ENCODE data around the gene GABBR2.

GABBR2 gene

DNA sequence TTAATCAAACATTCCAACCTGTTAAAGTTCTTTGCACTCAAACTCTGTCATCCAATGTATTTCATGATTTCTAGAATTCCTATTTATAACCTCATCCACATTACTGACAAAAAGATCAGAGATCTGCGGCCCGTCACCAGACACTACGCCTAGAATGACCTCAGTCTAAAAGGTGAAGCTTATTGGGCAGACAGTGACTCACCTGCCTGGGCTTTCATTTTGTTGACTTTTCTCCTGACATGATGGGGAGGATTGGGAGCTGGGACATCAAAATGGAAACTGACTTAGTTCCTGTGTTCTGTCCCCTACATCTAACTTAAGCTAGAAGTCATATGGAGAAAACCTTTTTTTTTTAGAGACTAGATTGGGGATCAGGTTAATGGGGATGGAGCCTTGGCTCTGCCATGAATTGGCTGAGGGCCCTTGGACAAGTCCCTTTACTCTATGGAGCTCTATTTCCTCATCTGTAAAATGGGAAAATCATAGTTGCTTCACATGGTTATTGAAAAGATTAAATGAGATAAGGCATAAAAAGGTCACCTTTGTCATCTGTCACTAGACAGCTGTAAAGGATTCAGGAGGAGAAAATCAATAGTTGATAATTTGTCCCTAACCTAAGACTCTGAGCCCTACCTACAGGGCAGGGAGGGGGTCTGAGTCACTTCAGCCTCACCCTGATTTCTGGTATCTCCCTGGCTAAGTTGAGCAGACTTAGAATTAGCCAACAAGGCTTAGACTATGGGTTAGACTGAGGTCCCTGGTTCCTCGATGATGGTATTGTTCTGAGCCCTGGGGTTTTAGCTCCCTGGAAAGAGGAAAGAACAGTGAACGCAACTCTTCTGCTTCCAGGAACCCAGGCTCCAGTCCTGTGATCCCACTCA lies 228.5 kb downstream of the GABBR2 start:
- H3K4me3 ChIP-seq (ENCODE audit: low read depth, low read length) = no peak overlapping the region
- TF ChIP-seq, protein P1, sequence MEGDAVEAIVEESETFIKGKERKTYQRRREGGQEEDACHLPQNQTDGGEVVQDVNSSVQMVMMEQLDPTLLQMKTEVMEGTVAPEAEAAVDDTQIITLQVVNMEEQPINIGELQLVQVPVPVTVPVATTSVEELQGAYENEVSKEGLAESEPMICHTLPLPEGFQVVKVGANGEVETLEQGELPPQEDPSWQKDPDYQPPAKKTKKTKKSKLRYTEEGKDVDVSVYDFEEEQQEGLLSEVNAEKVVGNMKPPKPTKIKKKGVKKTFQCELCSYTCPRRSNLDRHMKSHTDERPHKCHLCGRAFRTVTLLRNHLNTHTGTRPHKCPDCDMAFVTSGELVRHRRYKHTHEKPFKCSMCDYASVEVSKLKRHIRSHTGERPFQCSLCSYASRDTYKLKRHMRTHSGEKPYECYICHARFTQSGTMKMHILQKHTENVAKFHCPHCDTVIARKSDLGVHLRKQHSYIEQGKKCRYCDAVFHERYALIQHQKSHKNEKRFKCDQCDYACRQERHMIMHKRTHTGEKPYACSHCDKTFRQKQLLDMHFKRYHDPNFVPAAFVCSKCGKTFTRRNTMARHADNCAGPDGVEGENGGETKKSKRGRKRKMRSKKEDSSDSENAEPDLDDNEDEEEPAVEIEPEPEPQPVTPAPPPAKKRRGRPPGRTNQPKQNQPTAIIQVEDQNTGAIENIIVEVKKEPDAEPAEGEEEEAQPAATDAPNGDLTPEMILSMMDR (IDR thresholded peaks at IDR 0.05; ENCODE audit: borderline replicate concordance, insufficient read depth, low read depth, low read length) = no peak

DNA sequence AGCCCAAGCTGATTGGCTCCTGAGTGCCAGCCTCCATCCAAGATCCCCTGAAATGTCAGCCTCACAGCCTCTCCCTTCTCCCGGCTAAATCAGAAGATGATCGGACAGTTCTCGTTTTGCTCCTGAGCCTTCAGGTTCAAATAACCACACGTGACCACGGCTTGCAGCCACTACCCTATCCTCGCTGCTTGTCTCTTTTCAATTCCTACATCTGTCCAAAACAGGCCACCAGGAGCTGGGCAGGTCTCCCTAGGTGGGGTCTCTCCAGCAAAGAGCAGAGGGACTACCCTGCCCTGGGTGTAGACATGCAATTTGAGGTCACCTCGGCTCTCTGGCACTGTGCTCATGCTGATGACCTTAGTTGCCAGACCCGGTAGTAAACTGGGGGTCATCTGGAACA lies 229.3 kb downstream of the GABBR2 start:
- H3K4me3 ChIP-seq (ENCODE audit: low read depth, low read length) = no peak overlapping the region

GRCh38 chr9:98477884-98478283 lies 230.9 kb downstream of the GABBR2 start:
- H3K4me3 ChIP-seq (ENCODE audit: low read depth, low read length) = no peak overlapping the region
- TF ChIP-seq, protein P1 (IDR thresholded peaks at IDR 0.05; ENCODE audit: borderline replicate concordance, insufficient read depth, low read depth, low read length) = no peak

More for the DNA sequence above, 229.3 kb downstream of the GABBR2 start:
- TF ChIP-seq, protein P1 (IDR thresholded peaks at IDR 0.05; ENCODE audit: borderline replicate concordance, insufficient read depth, low read depth, low read length) = no peak

DNA sequence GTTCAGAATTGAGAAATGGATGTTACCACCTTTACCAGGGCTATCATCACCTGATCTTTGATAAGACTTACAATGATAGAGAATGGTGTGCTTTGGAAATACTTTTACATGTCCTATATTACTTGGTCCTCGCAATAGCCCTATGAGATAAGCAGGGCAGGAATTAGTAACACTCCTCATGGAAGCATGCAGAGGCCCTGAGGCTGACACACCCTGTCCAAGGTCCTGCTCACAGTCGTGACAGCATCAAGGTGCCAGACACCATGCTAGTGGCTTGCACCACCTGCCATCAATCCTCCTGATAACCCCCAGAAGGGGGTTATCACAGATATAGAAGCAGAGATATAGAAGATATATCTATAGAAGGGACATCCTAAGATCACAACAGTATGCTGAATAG lies 236.5 kb downstream of the GABBR2 start:
- H3K4me3 ChIP-seq (ENCODE audit: low read depth, low read length) = no peak overlapping the region
- TF ChIP-seq, protein P1 (IDR thresholded peaks at IDR 0.05; ENCODE audit: borderline replicate concordance, insufficient read depth, low read depth, low read length) = no peak

- TF ChIP-seq, protein P1 (IDR thresholded peaks at IDR 0.05; ENCODE audit: borderline replicate concordance, insufficient read depth, low read depth, low read length) = no peak
- no peak overlapping the region for H3K4me3 ChIP-seq (ENCODE audit: low read depth, low read length)
These were observed 237.6 kb downstream of the GABBR2 start for GRCh38 chr9:98471185-98471584.

DNA sequence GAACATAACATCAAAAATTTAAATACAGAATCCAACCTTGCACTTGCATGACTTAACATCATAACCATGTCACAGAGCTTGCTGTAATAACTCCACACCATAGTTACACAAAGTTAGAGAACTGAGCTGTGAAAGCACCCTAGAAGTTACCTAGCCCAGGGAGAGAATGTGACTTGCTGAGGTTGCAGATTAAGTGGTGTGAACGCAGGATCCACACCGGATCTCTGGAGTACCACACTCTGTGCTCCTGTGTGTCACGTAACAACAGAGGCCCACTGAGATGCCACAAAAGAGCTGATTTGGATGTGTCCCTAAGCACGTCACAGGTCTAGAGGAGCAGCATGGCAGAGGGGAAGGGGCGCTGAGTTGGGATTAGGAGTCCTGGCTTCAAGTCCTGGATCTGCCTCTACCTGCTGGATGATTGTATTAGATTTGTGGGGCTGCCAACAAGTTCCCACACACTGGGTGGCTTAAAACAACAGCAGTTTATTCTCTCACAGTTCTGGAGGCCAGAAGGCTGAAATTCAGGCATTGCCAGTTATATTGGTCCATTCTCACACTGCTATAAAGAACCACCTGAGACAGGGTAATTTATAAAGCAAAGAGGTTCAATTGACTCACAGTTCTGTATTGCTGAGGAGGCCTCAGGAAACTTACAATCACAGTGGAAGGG lies 240.0 kb downstream of the GABBR2 start:
- TF ChIP-seq, protein P1 (IDR thresholded peaks at IDR 0.05; ENCODE audit: borderline replicate concordance, insufficient read depth, low read depth, low read length) = no peak

More for the DNA sequence above, 240.0 kb downstream of the GABBR2 start:
- H3K4me3 ChIP-seq (ENCODE audit: low read depth, low read length) = no peak overlapping the region

Data from GM12875 (cell line).